C4-2B (cell line): ENCODE results near the gene MDH1B.

Experiments
- ZFX ChIP-seq: fragments of 450-650 bp; IDR thresholded peaks from 2 replicates; pipeline ENCODE4 v1.6.1; 2017
- TF ChIP-seq, protein P1 (sequence below): fragments of 450-650 bp; conservative IDR thresholded peaks from 2 replicates; pipeline ENCODE4 v1.5.1; 2017; ENCODE audit warnings: mild to moderate bottlenecking

DNA sequence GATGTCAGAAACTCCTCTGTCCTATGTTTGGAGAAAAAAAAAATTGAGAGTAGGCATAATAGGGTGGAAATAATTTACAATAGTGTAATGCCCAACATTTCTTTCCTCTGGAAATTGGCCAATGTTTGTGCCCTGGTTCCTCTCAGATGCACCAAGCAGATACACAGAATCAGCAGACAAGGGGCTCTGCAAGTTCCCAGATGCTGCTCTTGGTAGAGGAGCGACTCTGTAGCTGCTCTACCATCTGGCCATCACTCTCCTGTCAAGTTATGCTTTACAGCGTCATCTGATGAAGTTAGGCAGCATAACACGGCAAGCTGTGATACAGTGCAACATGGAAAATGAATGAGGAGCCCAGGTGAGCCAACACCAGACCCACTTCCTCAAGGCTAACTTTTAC lies 48.5 kb downstream of the MDH1B start:
- TF ChIP-seq, protein P1, sequence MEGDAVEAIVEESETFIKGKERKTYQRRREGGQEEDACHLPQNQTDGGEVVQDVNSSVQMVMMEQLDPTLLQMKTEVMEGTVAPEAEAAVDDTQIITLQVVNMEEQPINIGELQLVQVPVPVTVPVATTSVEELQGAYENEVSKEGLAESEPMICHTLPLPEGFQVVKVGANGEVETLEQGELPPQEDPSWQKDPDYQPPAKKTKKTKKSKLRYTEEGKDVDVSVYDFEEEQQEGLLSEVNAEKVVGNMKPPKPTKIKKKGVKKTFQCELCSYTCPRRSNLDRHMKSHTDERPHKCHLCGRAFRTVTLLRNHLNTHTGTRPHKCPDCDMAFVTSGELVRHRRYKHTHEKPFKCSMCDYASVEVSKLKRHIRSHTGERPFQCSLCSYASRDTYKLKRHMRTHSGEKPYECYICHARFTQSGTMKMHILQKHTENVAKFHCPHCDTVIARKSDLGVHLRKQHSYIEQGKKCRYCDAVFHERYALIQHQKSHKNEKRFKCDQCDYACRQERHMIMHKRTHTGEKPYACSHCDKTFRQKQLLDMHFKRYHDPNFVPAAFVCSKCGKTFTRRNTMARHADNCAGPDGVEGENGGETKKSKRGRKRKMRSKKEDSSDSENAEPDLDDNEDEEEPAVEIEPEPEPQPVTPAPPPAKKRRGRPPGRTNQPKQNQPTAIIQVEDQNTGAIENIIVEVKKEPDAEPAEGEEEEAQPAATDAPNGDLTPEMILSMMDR, result no peak
- TF ChIP-seq ZFX, result no peak
